ENCODE measurements around the gene ELFN1.

DNA sequence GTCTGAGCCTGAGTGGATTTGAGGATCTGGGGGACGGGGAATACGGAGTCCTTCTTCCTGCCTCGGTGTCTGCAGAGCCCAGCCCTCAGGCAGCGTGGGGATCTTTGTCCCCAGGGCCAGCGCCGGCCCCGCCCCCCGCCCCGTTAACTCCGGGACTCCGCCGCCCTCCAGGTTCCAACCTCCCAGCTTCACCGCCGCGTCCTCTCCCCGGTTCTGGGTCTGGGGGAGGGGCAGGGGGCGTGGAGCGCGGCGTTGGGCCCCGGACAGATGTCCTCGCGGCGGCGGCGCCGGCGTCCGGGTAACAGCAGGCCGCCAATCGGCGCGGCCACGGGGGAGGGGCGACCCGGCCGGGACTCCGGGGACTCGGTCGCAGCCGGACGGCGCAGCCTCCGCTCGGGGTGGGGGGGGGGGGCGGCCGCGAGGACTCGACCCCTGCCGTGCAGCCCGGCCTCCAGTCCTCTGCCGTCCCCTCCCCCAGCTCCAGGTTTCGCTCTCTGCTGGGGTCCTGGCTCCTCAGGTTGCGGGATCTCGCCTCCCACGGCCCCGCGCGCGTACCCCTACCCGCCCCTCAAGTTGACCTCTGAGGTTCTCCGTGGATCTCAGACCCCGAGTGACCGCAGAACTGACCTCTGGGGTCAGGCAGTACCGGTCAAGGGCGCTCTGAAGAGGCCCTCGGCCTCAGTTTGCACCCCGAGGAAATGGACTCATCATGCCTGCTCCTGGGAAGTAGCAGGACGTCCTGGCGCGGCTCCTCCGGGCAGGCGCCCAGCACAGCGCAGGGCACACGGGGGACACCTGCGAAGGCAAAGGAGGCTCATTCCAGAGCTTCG lies 2.3 kb upstream of the ELFN1 start:
- TF ChIP-seq POLR2A (IDR thresholded peaks at IDR 0.05) = no peak
- TF ChIP-seq, protein P1, sequence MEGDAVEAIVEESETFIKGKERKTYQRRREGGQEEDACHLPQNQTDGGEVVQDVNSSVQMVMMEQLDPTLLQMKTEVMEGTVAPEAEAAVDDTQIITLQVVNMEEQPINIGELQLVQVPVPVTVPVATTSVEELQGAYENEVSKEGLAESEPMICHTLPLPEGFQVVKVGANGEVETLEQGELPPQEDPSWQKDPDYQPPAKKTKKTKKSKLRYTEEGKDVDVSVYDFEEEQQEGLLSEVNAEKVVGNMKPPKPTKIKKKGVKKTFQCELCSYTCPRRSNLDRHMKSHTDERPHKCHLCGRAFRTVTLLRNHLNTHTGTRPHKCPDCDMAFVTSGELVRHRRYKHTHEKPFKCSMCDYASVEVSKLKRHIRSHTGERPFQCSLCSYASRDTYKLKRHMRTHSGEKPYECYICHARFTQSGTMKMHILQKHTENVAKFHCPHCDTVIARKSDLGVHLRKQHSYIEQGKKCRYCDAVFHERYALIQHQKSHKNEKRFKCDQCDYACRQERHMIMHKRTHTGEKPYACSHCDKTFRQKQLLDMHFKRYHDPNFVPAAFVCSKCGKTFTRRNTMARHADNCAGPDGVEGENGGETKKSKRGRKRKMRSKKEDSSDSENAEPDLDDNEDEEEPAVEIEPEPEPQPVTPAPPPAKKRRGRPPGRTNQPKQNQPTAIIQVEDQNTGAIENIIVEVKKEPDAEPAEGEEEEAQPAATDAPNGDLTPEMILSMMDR (IDR thresholded peaks at IDR 0.05) = no peak

Measured in body of pancreas (tissue), 4 donors.